Muscle of back (tissue), 11 donors: ENCODE measurements around the gene UBE4A. TPM values are rescaled to one million over a fixed set of nuclear protein-coding genes. Genes with fewer than 3 reads are reported as not detected.

Source experiments
- DNase-seq, 3 donors: peaks; one replicate each; pipeline versions ENCODE4 v3.0.0 to v3.0.0-alpha.2; 2013
- polyA plus RNA-seq, 10 donors: library from polyadenylated mRNA; unstranded; fragments of 120-200 nt; gene quantifications; one replicate each; pipeline ENCODE4 v1.2.1, GENCODE V29; 2013; ENCODE audit not compliant: insufficient read length in 10 of 10

UBE4A gene
- polyA plus RNA-seq, 10 donors = 16.4 to 28.0 (median 23.8) TPM

DNA sequence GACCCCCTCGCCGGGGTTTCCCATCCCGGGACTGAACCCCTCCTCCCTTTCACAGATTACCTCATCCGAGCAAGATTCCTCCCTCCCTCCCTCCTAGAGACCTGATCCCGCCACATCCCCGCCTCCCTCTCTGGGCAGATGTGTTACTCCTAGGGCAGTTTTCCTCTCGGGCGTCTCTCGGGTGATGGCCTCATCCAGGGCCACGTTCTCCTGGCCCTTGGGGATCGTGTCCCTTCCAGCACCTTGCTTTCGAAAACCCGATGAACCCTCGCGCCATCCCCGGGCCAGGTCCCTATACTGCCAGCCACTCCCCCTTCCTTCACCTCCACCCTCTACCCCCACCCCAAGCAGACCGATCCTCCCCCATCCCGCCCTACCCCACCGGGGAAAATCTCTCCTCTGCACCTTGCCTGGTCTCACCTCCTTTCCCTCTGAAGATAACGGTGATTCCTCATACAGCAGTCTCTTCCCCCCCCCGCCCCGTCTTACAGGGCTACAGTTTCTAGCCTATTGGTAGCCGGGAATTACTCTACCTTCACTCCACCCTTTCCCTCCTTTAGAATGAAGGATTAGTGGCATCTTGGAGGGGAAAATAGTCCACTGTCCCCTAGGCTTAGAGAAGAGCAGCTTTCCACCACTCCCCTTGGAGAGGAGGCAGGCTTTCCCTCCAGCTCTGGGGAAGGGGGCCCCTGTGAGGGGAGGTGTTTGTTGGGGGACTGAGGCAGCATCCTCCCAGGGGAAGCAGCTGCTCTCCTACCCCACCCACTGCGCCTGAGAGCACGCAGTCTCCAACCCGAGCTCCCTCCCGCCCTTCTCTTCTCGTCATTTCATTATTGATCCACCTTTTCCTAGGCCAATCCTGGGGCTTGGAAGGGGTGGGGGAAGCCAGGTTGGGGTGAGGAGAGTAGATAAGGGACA lies 78.1 kb downstream of the UBE4A start:
- peak; percentile 31 to 81 (median 56) for DNase-seq

DNA sequence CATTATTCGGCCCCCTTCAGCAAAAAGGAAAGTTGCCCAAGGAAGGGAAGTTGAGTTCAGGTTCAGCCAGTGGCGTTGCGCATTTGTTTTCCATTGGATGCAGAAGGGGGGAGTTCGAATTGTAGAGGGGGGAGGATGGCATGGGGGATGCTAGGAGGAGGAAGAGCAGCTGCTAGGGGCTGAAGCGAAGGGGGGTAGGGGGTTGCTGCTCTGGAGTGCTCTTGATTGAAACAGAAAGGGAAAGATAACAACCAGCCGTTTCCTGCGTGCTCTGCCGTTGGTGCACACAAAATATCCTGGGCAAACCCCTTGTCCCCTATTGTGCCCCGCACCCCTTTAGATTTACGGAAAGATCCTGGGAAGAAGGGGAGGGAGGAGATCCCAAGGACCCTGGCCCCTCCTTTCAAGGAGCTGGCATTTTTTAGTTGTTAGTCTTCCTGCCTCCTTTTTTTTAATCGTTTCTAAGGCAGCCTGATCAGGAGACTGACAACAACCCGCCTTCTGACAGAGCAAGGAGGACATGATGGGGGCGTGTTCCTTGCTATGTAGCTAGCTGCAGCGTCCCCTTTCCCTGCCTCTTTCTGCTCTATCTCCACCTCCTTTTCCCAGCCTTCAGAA lies 79.0 kb downstream of the UBE4A start:
- DNase-seq = peak; percentile 75 to 93 (median 83)

DNA sequence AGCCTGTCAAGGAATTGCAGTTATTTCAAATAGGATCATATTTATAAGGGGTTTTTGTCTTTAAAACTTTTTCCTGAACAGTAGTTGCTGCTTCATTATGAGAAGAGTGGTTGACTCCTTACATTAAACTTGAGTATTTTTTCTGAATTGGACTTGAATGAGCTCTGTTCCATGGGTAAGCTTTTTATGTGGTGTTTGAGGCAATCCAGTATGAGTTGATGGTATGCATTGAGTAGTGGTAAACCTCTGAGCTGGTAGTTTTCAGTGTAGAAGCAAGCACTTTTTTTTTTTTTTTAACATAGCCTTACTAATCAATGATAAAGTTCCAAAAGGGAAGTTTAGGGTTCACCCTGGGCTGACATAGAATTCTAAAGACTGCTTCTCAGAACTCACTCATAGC lies 80.2 kb downstream of the UBE4A start:
- no peak for DNase-seq

DNA sequence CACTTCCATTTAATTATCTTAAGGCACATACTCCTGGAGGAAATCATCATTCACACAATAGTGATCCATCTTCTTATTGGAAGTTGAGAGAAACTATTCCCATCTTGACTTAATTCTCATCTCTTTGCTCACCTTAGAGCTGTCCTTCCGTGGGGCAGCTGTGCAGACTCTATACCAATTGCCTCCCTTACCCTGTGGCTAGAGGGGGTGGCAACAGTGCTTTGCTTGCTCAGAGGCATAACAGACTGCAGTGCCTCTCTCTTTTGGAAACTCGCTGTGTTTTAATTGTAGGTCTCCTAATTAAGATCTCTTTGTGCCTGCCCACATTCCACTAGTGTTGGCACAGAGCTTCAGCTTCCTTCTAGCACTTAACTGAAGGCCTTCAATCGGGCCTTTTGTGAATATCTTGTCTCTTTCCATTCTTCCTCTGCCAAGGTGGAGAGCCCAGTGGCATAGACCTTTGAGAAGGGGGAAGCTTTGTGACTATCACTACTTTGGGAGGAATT lies 82.4 kb downstream of the UBE4A start:
- no peak for DNase-seq

DNA sequence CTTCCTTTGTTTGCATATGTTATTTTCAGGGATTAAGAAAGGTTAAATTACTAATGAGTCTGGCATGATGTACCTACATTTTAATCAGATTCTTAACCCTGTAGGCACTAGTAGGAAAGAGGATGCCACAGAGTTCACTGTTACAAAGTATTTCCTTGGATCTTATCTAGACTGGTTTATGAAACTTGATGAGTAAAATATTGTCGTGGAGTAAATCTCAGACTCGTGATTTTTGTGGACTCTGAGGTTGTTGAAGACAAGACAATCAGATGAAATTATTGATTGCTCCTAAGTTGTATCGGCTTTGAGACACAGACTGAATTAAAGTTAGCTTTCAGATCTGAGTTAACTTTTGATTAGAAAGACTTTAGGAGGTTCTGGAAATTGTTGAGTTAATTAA lies 82.9 kb downstream of the UBE4A start:
- DNase-seq = no peak

DNA sequence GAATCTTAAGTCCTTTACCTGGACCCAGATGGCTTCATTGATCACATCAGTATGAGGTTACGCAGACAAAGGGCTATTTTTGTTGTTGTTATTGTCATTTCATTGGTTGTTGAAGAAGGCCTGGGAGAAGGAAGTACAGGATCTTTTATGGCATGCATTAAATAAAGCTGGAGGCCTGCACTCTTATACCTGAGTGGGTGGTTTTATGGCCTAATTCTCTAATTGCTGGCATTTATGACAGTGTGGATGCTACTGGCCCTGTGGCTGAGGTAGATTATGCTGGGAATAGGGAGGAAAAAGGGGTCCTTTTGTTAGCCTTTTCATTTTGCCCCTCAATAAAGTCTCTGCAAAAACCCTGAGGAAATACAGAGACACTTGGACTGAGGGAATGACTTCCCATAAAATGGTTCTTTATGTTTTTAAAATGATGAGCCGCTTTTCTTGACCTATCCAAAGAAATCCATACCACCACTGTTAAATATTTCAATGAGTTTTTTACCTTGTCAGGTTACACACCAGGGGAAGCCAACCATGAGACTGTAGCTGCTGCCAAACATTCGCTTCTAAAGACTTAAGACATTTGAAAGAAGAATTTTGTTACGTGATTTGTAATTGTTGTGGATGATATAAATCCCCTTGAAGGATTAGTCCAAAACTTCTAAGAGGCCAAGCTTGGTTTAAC lies 83.6 kb downstream of the UBE4A start:
- no peak for DNase-seq

DNA sequence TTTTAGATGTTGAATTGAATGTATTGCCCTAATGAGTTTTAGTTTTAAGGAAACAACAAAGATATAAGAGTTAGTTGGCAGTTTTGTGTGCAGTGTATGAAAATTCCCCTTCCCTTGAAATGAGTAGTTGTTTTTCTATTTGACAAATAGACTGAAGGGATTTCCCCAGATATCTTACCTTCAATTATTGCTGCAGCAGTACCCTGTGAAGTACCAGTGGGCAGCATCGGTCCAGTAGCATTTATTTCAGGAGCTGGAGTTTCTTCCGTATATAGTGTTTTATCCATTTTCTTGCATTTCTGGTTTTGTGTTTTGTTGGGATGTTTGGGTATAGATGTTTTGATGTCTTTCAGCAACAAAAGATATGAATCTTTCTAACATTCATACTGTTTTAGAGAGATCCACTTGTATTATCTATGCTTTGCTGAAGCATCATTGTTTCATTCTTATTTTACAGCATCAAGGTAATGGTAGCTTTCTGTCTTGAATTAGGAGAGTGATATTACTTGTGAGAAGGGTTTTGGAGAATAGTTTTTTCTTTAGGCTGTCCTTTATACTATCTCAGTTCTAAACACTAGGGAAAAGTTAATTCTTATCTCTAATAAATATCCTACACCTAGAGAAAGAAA lies 84.3 kb downstream of the UBE4A start:
- DNase-seq = no peak

DNA sequence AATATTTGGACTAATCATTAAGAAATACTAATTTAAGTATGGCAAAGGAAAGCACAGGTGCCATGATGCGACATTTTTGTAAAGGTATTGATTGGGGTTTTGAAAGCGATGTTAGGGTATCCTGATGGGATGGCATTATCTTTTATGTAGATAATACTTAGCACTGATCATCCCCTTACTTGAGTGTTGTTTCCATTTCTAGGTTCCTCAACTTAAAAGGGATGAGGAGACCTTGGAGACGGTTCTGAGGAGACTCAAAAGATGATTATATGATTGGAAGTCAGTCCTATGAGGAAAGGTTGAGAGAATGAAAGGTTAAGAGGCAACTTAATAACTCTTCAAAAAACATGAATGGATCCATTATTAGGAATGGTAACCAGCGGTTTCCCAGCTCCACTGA lies 88.0 kb downstream of the UBE4A start:
- DNase-seq = no peak

DNA sequence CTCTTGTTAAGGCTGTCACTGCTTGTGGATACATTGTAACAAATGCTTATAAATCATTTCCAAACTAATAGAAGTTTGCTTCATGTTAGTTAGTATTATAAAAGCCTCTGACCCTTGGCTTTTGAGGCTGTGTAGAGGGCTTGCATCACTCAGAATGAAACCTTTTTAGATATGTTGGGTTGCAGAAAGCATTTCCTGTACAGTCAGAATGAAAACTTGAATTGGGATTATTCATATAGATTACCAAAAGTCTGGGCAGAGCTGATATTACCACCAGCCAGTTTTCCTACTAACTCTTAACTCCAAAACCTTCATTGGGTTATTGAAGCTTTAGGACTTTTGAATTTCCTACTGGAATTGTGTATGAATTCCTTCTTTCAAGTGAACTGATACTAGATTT lies 88.9 kb downstream of the UBE4A start:
- DNase-seq = no peak

Other genes with a start within 250 kb of the UBE4A start
- gene SCN4B, start 206.8 kb upstream of the UBE4A start, polyA plus RNA-seq = 1 to 10 TPM; 2.2 to 6.1 (median 3.4) TPM
- 1 to 10 TPM; 2.5 to 7.0 (median 5.0) TPM for gene SCN2B, start 183.0 kb upstream of the UBE4A start, polyA plus RNA-seq
- 1 to 10 TPM; 1.4 to 6.4 (median 3.0) TPM for gene JAML, start 134.6 kb upstream of the UBE4A start, polyA plus RNA-seq
- gene MPZL3, start 107.2 kb upstream of the UBE4A start, polyA plus RNA-seq = 1 to 10 TPM in 3 of 10 donors, under 1 TPM in 7; 0.42 to 1.3 (median 0.72) TPM
- 1 to 10 TPM in 8 of 10 donors, under 1 TPM in 2; 0.71 to 9.6 (median 1.6) TPM for gene MPZL2, start 95.3 kb upstream of the UBE4A start, polyA plus RNA-seq
- 10 to 100 TPM in 1 of 10 donors, 1 to 10 TPM in 1, under 1 TPM in 8; 0.20 to 26.8 (median 0.59) TPM for gene CD3E, start 54.9 kb upstream of the UBE4A start, polyA plus RNA-seq
- 10 to 100 TPM in 1 of 10 donors, 1 to 10 TPM in 1, under 1 TPM in 2, not detected in 6; 0.29 to 16.5 (median 1.5) TPM for gene CD3D, start 16.9 kb upstream of the UBE4A start, polyA plus RNA-seq
- gene CD3G, start 15.3 kb upstream of the UBE4A start, polyA plus RNA-seq = 1 to 10 TPM in 2 of 10 donors, under 1 TPM in 7, not detected in 1; 0.14 to 5.4 (median 0.31) TPM
- 100 to 1,000 TPM; 318 to 455 (median 363) TPM for gene ATP5MG, start 42.0 kb downstream of the UBE4A start, polyA plus RNA-seq
- 10 to 100 TPM; 22.6 to 34.0 (median 28.4) TPM for gene KMT2A, start 76.9 kb downstream of the UBE4A start, polyA plus RNA-seq
- 1 to 10 TPM in 9 of 10 donors, under 1 TPM in 1; 0.64 to 2.3 (median 1.8) TPM for gene TTC36, start 167.9 kb downstream of the UBE4A start, polyA plus RNA-seq
- gene TMEM25, start 171.6 kb downstream of the UBE4A start, polyA plus RNA-seq = 10 to 100 TPM; 14.1 to 22.2 (median 16.3) TPM
- 10 to 100 TPM; 17.3 to 25.7 (median 20.6) TPM for gene IFT46, start 206.3 kb downstream of the UBE4A start, polyA plus RNA-seq
- 100 to 1,000 TPM; 128 to 165 (median 147) TPM for gene ARCN1, start 212.8 kb downstream of the UBE4A start, polyA plus RNA-seq
- gene PHLDB1, start 248.0 kb downstream of the UBE4A start, polyA plus RNA-seq = 100 to 1,000 TPM in 1 of 10 donors, 10 to 100 TPM in 9; 73.1 to 113 (median 83.4) TPM